GM12874 (cell line): Measurements from ENCODE around the gene GNAI2.

Source experiments
- TF ChIP-seq, protein P1 (sequence below): IDR thresholded peaks from 2 replicates; pipeline ENCODE4 v1.5.1; 2011; ENCODE audit warnings: low read depth, mild to moderate bottlenecking, control low read depth, low read length, moderate library complexity; ENCODE audit not compliant: insufficient read depth

The GNAI2 gene

DNA sequence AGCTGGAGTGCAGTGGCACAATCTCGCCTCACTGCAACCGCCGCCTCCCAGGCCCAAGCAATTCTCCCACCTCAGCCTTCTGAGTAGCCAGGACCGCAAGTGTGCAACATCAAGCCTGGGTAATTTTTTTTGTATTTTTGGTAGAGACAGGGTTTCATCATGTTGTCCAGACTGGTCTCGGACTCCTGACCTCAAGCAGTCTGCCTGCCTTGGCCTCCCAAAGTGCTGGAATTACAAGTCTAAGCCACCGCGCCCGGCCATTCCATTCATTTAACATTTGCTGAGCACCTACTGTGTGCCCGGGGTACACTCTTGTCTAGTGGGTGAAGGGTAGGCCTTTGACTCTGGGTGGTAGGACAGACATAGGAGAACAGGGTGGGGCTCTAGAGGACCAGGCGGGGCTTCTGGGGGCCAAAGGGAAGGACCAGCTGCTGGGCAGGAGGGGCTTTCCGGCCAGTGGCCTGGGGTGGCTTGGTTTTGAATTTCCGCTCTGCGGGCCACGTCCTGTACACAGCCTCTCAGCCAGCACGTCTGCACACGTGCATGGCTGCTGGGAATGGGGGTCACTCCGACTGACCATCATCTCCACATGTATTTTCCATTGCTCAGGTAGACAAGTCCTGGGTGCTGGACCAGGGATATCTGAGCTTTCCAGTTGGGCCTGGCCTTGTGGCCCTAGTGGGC lies 28.5 kb upstream of the GNAI2 start:
- TF ChIP-seq, protein P1, sequence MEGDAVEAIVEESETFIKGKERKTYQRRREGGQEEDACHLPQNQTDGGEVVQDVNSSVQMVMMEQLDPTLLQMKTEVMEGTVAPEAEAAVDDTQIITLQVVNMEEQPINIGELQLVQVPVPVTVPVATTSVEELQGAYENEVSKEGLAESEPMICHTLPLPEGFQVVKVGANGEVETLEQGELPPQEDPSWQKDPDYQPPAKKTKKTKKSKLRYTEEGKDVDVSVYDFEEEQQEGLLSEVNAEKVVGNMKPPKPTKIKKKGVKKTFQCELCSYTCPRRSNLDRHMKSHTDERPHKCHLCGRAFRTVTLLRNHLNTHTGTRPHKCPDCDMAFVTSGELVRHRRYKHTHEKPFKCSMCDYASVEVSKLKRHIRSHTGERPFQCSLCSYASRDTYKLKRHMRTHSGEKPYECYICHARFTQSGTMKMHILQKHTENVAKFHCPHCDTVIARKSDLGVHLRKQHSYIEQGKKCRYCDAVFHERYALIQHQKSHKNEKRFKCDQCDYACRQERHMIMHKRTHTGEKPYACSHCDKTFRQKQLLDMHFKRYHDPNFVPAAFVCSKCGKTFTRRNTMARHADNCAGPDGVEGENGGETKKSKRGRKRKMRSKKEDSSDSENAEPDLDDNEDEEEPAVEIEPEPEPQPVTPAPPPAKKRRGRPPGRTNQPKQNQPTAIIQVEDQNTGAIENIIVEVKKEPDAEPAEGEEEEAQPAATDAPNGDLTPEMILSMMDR: no peak

DNA sequence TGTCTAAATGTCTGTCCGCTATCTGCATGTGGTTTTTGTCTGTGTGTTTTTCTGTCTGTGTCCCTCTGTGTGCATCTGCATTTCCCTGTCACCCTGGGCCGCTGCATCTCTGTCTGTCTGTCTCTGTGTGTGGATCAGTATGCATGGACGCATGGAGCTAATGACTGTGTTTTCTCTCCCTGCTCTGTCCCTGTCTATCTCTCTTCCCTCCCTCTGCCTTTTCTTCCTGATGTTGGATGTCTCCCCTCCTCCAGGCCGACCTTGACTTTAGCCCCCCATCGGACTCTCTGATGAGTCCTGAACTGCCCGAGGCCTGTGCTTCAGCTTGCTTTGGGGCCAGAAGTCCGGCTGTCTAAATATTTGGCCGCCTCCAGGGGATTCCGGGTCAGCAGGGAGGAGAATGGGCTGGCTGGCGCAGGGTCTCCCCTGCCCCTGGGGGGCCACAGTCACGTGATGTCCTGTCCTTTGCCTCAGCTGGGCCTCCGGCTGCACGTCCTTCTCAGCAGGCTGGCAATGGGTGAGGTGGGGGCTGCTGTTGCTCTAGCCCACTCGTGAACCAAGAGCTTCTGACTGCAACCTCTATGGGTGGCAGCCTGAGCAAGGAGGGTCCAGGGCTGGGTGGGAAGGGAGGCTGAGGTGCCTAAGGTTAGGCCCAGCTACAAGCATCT lies 27.2 kb upstream of the GNAI2 start:
- TF ChIP-seq, protein P1: no peak

DNA sequence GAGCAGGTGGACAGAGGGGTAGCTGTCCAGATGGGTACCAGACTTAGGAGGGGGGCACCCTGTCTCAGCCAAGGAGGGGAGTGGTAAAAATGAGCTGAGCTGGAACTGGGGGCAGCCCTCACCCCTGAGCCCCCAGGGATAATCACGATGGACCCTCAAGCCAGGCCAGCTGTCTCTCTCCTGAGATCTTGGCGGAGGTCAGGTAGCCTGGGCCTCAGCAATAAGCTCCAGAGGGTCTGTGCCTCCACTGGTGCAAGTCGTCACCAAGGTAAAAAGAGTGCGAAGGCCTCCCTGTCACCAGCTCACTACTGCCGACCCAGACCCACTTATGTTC lies 25.9 kb upstream of the GNAI2 start:
- TF ChIP-seq, protein P1: no peak

DNA sequence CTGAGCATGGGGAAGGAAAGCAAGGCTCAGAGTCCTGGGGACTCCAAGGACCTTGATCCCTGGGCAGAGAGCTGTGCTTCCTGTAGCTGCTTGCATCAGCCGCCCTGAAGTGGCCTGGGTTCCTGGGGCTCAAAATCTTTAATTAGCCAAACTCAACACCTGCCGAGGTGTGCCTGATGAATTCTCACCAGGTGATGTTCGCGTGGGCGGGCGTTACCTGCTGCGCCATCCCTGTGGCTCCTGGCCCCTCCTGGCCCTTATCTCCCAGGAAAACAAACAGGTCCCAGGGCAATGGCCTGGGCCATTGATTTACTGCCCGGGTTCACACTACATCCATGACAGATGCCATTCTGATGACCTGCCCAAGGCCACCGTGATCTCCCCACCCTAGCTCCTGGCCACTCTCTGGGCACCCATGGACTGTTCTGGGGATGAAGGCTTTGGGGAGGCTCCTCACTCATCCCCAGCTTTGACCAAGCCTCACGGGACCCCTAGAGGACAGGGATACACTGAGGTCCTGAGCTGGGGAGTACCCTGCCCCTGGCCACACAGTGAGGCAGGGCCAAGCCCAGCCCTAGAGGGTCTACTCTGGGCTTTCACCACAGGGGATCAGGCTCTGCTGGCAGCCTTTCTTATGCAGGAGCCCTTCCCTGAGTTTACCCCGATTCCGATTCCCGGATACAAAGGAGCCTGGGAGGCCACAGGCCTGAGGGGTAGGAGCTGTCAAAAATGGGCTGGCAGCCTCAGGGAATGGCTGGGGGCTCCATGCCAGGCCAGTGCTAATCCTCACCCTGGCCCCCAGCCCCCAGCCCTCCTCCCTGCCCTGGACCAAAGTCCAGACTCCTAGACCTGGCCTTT lies 25.3 kb upstream of the GNAI2 start:
- TF ChIP-seq, protein P1: no peak

DNA sequence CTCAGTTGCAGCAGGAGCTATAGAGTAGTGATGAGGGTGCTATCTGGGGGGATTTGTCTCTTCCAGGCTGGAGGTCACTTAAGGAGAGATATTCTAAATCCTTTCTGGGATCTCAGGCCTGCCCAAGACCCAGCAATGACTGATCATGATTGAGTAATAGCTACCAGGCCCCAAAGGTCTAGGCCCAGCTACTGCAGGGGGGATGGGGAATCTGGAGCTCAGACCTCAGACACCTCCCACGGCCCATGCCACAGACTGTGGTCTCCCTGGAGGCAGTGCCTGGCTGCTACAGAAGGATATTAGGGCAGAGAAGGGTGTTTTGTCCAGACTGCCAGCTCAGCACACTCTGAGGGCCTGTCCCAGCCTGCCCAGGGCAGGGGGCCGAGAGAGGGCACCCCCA lies 24.1 kb upstream of the GNAI2 start:
- TF ChIP-seq, protein P1: no peak

DNA sequence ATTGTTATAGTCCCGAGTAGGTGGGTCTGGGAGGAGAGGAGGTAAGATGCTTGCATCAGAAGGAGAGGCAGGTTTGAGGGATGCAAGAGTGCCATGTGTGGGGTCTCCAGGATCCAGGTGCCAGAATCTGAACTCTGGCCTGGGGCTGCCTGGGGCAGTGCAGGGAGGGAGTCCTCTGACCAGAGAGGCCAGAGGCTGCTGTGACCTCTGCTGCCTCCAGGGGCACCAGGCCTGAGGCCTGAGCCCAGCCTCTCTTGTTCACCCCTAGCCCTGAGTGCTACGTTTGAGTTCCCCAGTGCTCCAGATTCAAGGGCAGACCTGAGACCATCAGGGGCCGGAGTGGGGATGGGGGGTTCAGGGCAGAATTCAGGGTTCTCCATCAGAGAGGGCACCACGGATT lies 23.5 kb upstream of the GNAI2 start:
- TF ChIP-seq, protein P1: peak; percentile 40

DNA sequence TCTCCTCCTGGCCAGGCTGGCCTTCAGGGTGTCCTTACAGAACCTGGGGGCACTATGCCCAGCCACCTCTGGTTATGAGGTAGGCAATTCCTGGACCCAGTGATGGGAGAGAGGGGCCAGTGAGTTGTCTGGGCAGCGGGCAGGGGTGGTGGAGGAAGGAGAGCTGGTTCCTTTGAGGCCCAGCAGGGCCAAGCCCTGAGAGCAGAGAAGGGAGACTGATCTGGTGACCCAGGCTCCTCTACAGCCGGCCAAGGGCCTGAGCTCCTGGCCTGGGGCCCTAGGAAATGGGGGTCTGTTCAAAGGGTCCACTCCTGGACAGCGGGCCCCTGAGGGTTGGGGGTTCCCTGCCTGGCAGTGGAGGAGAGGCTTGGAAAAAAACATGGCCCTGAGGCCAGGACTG lies 23.0 kb upstream of the GNAI2 start:
- TF ChIP-seq, protein P1: no peak
